Measurements from ENCODE around the gene STRADA.
"Not testable (repeated sequence)": the region's sequence is repeated elsewhere in the genome, so short reads cannot be mapped to it uniquely, and the experiment has no call there.

The STRADA gene

GRCh38 chr17:63754046-63754445 is 12.4 kb upstream of the STRADA start:
- no peak for DNase-seq

DNA sequence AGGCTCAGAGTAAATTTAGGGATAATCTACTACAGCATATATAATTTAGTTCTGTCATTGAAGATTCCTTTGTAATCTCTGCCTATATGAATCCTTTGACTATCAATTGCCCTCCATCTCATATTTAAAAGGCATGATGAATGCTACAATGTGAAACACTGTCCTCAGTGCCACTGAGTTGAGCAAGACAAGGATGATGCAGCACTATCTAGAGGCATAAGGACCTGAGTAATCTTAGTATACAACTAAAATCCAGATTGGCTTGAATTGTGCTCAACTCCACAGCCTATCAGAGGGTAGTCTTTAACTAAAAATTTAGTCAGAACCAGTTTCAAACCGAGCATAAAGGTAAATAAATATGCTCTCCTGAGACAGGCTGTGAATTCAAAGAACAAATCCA is 11.6 kb upstream of the STRADA start:
- DNase-seq, result no peak

- no peak for DNase-seq
Observed at GRCh38 chr17:63752707-63753106, 11.1 kb upstream of the STRADA start.

DNA sequence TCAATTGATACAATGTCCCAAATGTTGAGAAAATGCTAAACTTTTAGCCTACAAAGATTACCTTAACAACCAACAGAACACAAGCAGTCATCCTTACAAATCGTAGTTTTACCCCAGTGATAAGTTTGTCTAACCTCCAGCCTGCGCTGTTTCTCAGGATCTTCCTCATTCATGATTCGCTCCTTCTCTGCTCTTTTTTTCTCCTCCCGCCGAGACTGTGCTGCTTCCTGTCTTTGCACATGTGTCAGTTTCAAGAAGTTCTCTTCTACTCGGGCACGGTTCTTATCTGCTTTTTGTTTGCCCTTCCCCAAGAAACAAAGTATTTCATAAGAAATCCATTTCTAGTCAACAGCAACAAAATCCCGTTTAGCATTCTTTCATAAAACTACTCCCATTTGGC is 10.2 kb upstream of the STRADA start:
- no peak for DNase-seq

GRCh38 chr17:63741143-63741407 is 524 bp downstream of the STRADA start:
- DNase-seq, result no peak

DNA sequence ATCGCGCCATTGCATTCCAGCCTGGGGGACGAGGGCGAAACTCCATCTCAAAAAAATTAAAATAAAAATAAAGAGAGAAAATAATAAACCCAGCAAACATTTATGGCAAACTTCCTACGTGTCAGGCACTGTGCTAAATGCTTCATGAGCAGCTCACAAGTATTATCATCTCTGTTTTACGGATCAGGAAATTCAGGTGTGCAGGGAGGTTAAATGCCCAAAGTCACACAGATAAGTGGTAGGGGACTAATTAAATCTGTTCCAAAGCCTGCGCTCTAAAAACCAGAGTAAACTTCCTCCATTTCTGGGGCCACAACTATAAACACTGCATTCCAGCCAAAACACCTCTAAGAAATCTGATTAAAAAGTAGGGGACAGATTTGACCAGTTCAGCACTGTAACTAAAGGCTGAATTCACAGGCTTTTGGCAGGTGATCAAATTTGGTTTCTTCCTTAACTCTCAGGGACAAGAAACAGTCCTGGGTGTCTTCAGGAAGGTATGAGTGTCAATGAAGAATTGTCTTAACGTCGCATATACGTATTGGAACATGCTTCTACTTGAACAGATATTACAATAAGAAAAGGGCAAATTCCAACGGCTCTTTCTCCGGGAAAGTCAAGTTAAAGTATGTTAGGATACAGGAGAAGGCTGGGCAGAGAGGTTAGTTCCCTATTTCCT is 996 bp downstream of the STRADA start:
- DNase-seq, result no peak

DNA sequence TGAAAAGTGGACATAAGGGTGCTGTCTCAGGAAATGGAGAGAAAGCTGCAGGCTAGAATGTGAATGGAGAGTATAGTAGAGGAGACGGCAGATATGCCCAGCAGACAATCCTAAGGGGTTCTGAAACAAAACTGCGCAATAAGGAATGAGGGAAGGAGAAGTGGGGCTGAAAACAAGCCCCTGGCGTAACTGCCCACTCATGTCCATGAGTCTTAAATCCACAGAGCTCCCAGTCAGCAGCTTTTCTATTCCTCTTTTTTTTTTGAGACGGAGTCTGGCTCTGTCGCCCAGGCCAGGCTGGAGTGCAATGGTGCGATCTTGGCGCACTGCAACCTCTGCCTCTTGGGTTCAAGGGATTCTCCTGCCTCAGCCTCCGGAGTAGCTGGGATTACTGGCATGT is 5.9 kb downstream of the STRADA start:
- DNase-seq, result no peak

DNA sequence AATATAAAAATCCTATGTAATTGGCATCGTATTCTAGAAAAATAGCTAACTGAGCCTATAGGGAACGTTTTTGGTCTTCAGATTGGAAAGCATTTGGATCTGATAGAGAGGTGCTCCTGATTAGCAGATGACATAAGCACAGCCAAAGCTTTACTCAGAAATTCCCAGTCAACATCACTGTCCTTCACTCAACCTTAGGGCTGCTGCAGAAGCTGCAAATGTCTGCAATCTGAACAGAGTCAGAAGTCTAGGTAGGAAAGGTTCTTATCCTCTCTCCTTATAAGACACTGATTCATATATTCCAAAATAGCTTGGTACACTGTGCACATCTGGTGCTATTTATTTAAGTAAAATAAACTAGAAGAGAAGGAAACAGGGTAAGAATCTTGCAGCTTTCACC is 19.2 kb downstream of the STRADA start:
- DNase-seq, result no peak

- not testable (repeated sequence) for DNase-seq
Observed at GRCh38 chr17:63720194-63720593, 21.4 kb downstream of the STRADA start.

DNA sequence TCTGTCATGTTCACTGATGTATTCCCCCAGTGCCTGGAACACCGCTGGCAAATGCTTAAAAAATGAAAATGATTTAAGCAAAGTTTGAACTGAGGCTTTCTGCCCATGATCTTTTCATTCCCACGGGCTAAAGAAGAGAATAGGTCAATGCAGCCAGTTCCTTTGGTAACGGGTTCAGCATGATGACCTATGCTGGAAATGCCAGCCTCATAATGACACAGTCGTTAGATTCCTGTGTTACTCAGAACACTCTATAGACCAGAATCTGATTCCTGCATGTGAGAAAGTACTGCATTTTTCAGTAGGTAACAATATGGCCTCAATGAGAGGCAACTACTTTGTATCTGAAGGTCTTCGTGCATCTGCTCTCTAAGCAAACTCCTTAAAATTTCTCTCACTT is 22.6 kb downstream of the STRADA start:
- DNase-seq, result no peak

- no peak for DNase-seq
Observed at GRCh38 chr17:63716426-63716825, 25.2 kb downstream of the STRADA start.

DNA sequence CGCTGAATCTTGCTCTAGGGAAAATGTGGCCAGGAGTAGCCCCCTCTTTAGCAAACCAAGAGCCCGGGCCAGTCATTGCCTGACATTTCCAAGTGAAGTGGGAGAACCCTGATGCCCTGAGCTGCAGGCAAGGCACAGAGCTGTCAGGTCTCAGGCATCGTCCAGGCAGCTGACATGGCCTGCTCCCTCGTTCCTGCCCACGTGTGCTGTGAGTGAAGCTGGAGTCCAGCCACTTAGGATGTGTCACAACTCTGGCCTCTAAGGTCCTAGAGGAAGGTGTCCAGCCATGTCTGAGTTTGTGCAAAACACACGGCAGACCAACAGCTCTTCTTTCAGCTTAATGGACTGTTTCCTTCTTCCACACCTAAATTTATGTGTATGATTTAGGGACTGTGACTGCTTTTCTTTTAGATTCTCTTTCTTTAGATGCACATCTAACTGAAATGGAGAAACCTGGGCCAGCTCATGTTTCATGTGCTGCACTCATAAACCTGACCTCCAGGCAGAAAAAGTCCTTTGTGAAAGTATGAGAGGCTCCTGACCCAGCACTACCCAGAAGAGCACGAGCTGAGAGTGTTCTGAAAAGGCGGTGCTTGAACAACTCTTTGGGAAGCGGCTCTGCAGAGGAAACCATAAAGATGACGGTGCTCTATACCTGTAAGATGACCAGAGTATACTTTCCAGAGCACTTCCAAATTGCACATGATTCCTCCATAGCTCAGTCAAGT is 26.9 kb downstream of the STRADA start:
- no peak for DNase-seq

DNA sequence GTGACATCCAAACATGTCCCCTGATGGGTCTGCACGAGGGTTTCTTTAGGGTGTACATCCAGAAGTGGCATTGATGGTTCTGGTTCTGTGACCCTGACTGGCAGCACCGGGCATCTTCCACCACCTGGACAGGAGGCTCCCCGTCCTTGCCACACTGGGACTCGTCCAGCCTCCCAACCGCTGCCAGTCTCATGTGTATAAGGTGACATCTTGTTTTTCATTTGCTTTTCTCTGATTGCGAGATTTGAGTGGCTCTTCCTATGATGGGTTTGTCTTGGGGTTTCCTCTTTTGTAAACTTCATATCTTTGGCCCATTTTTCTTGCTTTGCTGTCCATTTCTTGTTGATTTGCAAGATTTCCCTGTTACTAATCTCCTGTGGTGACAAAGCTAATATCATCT is 32.5 kb downstream of the STRADA start:
- DNase-seq, result no peak

- DNase-seq, result no peak
Observed at GRCh38 chr17:63707151-63707550, 34.4 kb downstream of the STRADA start.

DNA sequence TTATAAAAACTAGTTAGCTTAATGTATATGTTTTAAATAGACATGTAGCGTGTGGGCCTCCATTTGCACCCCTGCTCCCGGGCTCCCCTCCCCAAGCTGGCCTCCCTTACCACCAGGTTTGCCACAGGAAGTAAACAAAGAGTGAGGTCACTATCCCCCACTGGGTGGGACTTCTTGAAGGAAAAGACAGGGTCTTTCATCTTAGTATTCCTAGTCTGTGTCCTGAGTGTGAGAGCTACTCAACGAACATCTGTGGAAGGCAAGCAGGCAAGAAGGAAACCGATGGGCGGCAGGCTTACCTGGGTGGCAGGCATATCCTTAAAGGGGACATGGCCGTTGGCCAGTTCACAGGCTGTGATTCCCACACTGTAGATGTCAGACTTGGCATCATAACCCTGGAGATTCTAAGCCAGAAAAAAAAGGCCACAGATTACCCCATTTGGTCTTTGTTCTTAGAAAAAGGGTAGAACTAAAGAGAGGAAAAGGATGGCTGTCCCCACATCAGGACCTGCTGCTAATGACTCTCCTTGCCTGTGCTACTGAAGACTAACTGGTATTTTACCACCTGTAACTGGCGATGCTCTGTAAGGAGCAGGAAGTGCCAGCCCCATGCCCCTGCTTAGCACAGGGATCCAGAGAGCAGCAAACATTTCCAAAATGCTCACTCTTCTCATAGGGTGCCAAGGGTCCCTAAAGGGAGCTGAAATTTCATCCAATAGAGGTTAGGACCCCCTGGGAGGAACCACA is 35.1 kb downstream of the STRADA start:
- DNase-seq, result no peak

GRCh38 chr17:63705657-63706056 is 35.9 kb downstream of the STRADA start:
- no peak for DNase-seq

DNA sequence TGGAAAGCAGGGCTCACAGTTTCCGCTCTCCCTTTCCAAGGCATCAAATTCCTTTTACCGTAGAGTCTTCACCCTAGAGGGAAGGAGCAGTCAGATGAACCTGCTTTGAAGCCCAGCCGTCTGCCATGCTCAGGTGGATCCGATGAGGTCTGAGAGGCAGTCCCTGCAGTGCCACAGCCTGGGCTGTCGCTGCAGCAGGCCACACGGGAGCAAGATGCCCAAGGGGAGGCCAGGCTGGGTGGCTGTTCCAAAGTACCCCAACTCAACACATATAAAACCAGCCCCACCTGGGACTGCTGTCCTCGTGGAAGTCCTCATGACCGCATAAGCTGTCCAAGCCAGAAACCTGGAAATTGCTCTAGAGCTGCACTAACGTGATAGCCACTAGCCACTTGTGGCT is 36.8 kb downstream of the STRADA start:
- no peak for DNase-seq

DNA sequence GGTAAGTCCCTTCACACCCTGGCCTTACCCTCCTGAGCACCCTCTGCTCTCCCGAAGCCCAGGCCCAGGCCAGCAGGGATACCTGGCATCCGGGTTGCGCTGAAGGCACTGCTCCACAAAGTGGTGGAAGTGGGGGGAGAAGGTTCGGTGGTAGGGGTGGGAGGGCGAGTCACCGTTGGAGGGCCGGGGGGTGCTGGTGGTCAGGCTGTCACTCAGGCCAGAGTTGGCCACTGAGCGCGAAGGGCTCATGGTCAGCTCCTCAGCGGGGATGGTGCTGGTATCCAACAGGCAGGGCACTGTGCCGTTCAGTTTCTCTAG is 37.4 kb downstream of the STRADA start:
- no peak for DNase-seq

DNA sequence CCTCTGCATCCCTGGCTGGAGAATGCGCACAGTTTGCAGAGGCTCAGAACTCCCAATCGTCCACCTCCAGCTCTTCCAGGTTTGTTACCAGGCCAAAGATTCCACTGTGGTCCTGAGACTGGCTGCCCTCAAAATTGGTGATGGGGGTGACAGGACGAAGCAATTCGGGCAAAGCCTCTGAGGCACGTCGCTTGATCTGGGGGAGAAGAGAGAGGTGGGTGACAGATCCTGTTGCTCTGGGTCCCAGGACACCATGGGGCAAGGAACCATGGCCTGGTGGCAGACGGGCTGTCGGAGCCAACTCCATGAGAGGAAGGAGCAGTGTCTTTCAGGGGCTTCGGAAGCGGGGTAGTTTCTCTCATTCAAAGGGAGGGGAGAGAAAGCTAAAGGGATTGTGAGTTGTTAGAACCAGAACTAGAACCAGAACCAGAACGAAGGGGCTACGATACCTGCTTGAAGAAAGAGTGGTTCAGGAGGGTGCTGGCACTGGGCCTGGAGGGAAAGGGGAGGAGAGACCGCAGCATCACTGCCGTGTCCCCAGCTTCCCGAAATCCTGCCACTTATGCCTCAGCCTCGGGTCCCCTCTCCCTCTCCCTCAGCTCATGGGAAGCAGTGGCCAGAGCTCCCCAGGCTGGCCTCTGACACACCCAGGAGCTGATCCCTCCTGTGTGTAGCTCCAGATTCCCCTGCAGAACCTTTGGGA is 37.9 kb downstream of the STRADA start:
- no peak for DNase-seq

DNA sequence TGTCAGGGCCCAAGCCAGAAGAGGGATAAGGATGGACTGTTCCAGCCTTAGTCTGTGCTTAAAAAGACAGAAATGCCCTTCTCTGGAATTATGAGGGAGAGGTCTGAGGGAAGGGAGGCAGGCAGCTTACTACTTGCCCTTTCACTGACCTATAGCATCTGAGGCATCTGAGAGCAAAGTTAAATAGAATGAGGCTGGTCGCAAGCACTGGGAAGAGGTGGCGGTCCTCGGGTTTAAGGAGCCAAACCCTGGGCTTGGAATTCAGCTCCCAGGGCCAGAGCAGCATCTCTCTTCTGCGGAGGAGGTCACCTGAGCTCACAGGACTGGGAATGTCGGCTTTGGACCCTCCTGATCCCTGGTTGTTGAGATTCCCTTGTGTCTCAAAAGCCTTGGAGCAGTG is 38.6 kb downstream of the STRADA start:
- no peak for DNase-seq

- DNase-seq, result no peak
Observed at GRCh38 chr17:63702721-63703015, 38.9 kb downstream of the STRADA start.

- DNase-seq, result peak; percentile 53
Observed at GRCh38 chr17:63701868-63702720, 39.5 kb downstream of the STRADA start.

- no peak for DNase-seq
Observed at GRCh38 chr17:63701456-63701820, 40.2 kb downstream of the STRADA start.

Measured in effector CD8-positive, alpha-beta T cell (primary cell).